ENCODE data around the gene IGF2. TPM values are rescaled to one million over a fixed set of nuclear protein-coding genes. Genes with fewer than 3 reads are reported as not detected.

The IGF2 gene
- total RNA-seq, 2 experiments from 2014 or later: 0.06 to 0.08 TPM

DNA sequence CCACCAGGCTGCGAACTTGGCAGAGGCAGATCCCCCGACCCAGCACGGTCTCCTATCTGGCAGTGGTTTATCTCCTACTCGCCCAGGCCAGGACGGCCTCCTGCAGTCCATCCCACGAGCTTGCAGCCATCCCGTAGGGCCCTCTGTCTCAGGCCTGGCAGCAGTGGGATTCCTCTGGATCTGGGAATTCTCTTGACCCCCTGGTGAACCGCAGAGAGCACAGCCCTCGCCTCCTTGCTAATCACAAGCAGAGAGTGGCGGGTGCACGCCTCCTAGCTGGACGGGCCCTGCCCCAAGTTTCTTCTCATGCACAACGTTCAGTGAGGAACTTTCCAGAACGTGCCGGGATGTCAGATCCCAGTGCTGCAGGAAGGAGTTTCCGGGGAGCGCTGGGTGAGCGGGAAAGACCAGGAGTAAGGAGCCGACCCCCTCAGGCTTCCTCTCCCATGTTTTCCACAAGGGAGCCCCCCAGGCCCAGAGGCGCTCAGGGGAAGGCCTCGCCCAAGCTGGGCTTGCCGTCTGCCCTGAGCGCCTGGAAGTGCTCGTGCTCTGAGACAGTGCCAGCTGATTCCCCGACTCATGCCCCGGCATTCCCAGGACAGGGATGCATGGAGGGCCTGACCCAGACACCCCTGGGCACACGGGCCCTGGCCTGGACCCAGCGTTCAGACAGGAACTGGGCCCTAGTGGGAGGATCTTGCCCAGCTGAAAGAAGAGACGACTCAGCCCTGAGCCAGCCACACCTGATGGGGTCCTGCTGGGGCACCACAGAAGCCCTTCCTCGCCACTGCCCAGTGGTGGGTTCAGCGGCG is 24.6 kb downstream of the IGF2 start:
- DNase-seq: no peak
- H3K36me3 Mint-ChIP-seq: no peaks in the 10 kb centered on the region
- H3K27me3 Mint-ChIP-seq: no peaks in the 10 kb centered on the region
- no peak overlapping the region for H3K27ac Mint-ChIP-seq
- H3K4me1 Mint-ChIP-seq: no peaks in the 10 kb centered on the region
- H3K4me3 Mint-ChIP-seq: no peak overlapping the region
- H3K9me3 Mint-ChIP-seq: no peaks in the 10 kb centered on the region

- H3K27ac Mint-ChIP-seq: no peak overlapping the region
- H3K9me3 Mint-ChIP-seq: no peaks in the 10 kb centered on the region
- no peaks in the 10 kb centered on the region for H3K36me3 Mint-ChIP-seq
- no peak overlapping the region for H3K4me3 Mint-ChIP-seq
- H3K27me3 Mint-ChIP-seq: no peaks in the 10 kb centered on the region
- no peak for DNase-seq
- no peaks in the 10 kb centered on the region for H3K4me1 Mint-ChIP-seq
Measured at GRCh38 chr11:2113776-2114175, 25.4 kb downstream of the IGF2 start.

DNA sequence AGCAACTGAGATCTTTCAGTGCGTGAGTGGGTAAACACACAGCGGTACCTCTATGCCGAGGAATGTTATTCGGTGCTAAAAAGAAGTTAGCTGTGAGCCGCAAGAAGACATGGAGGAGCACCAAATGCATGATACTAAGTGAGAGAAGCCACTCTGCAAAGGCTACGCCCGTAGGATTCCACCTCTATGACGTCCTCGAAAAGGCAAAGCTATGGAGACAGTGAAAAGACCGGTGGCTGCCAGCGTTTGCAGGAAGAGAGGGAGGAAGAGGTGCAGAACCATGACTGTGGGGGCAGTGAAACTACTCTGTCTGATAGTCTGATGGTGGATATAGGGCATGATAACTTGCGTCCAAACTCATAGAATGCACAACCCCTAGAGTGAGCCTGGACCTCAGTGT is 28.7 kb downstream of the IGF2 start:
- H3K27ac Mint-ChIP-seq: no peak overlapping the region

DNA sequence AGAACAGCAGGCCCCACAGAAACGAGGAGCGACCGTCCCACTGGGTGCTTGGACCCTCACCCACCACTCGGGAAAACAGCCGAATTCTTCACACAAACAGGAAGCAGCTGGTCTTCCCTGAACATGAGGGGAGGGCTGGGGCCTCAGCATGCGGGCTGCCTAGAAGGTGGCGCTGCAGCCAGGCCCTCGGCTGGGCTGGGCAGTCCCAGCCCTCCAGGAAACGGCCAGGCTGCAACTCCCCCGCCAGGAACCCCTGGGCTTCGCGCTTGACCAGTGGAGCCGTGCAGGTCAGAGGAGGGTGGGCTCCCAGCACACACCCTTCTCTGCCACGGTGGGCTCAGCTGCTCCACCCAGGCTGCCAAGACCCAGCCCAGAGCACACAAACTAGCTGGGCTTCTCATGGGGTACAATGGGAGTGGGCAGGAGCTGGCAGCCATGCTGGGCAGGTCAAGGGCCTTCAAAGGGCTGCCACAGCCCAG is 29.6 kb downstream of the IGF2 start:
- H3K36me3 Mint-ChIP-seq: no peaks in the 10 kb centered on the region
- no peak for DNase-seq
- no peak overlapping the region for H3K27ac Mint-ChIP-seq
- no peaks in the 10 kb centered on the region for H3K9me3 Mint-ChIP-seq
- H3K4me1 Mint-ChIP-seq: no peaks in the 10 kb centered on the region
- no peaks in the 10 kb centered on the region for H3K27me3 Mint-ChIP-seq
- H3K4me3 Mint-ChIP-seq: no peak overlapping the region

More for the DNA sequence above, 28.7 kb downstream of the IGF2 start:
- Mint-ChIP-seq H3K27me3 (no peaks in the 10 kb centered on the region), H3K4me1 (no peaks in the 10 kb centered on the region), H3K4me3 (no peak overlapping the region), H3K9me3 (no peaks in the 10 kb centered on the region), H3K36me3 (no peaks in the 10 kb centered on the region)
- DNase-seq: no peak

GRCh38 chr11:2108675-2109491 is 30.3 kb downstream of the IGF2 start:
- no peaks in the 10 kb centered on the region for H3K9me3 Mint-ChIP-seq
- DNase-seq: no peak
- no peaks in the 10 kb centered on the region for H3K36me3 Mint-ChIP-seq
- no peaks in the 10 kb centered on the region for H3K4me1 Mint-ChIP-seq
- no peaks in the 10 kb centered on the region for H3K27me3 Mint-ChIP-seq
- H3K4me3 Mint-ChIP-seq: no peak overlapping the region
- no peak overlapping the region for H3K27ac Mint-ChIP-seq

DNA sequence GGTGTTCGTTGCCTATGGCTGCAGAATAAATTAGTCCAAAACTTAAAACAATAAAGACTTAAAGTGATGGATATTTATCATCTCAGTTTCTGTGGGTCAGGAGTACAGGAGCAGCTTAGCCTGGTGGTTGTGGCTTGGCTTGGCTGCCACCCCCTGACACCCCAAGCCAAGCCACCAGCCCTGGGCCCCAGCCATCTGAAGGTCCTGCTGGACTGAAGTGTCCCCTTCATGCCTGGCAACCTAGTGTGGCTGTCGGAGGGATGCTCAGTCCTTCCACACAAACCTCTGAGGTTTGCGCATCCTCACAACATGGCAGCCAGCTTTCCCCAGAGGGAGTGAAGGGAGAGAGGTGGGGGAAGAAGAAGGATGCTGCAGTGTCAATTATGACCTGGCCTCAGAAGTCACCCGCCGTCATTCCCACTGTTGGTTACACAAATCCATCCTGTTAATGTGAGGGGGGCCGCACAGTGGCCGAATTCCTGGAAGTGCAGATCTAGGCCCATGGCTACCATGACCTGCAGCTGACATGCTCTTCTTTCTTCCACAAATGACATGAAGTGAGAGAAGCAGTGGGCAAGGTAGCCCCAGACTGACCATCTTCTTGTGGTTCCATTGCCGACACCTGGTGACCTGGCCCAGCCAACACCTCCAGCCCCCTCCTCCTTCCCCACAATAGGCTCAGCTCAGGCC is 31.1 kb downstream of the IGF2 start:
- no peak overlapping the region for H3K27ac Mint-ChIP-seq
- H3K36me3 Mint-ChIP-seq: no peaks in the 10 kb centered on the region
- no peak for DNase-seq
- H3K9me3 Mint-ChIP-seq: no peaks in the 10 kb centered on the region
- no peaks in the 10 kb centered on the region for H3K4me1 Mint-ChIP-seq
- H3K27me3 Mint-ChIP-seq: no peaks in the 10 kb centered on the region
- no peak overlapping the region for H3K4me3 Mint-ChIP-seq

- no peak for DNase-seq
- no peak overlapping the region for H3K4me3 Mint-ChIP-seq
- no peaks in the 10 kb centered on the region for H3K36me3 Mint-ChIP-seq
- H3K27ac Mint-ChIP-seq: no peak overlapping the region
- no peaks in the 10 kb centered on the region for H3K27me3 Mint-ChIP-seq
- no peaks in the 10 kb centered on the region for H3K4me1 Mint-ChIP-seq
- no peaks in the 10 kb centered on the region for H3K9me3 Mint-ChIP-seq
Measured at GRCh38 chr11:2107521-2107920, 31.7 kb downstream of the IGF2 start.

DNA sequence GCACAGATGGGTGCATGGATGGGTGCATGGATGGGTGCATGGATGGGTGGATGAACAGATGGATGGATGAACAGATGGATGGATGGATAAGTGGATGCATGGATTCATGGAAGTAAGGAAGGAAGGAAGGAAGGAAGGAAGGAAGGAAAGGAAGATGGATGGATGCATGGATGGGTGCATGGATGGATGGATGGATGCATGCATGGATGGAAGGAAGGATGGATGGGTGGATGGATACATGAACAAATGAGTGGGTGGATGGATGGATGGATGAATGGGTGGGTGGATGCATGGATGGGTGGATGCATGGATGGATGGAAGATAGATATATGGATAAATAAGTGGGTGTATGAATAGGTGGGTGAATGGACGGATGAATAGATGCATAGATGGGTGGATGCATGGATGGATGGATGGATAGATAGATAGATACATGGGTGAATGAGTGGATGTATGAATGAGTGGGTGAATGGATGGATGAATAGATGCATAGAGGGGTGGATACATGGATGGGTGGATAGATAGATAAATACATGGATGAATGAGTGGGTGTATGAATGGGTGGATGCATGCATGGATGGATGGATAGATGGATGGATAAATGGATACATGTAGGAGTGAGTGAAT is 32.5 kb downstream of the IGF2 start:
- Mint-ChIP-seq H3K27ac (no peak overlapping the region), H3K4me1 (no peaks in the 10 kb centered on the region)

GRCh38 chr11:2105511-2105910 is 33.7 kb downstream of the IGF2 start:
- no peaks in the 10 kb centered on the region for H3K4me1 Mint-ChIP-seq

More for the DNA sequence above, 32.5 kb downstream of the IGF2 start:
- Mint-ChIP-seq H3K4me3 (no peak overlapping the region), H3K27me3 (no peaks in the 10 kb centered on the region), H3K9me3 (no peaks in the 10 kb centered on the region), H3K36me3 (no peaks in the 10 kb centered on the region)
- no peak for DNase-seq

DNA sequence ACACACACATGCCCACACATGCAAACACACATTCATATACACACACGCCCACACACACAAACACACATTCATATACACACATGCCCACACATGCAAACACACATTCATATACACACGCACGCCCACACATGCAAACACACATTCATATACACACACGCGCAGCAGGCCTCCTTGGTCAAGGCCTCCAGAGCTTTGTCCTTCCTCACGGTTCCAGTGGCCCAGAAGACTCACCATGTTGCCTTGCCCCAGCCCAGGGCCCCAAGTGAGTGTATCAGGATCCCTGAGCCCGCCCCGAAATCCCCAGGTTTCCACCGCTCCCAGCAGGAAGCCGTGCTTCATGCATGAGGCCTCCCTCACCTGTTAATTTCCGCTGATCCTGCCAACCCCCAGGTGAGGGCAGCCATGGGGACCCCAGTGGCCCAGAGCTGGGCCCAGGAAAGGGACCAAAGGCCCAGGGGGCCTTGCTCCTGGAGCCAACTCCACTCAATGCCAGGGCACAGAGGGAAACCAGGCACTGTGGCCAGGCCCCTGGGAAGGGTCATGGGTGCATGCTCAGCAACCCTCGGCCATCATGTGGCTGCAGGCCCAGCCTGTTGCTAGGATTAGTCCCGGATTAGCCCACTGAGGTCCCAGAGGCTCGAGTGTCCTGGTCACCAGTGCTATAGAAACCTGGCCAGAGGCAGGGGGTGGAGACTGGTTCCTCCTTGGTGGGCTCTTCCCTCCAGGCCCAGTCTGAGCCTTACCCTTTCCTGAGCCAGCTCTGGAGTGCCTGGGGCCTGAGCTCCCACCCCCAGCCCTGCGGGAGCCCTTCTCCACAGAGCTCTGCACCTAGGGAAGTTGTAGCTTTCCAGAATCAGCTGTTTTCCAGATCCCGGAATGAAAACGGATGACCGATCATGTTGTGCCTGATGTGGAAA is 34.4 kb downstream of the IGF2 start:
- no peak overlapping the region for H3K27ac Mint-ChIP-seq
- no peak overlapping the region for H3K4me3 Mint-ChIP-seq
- no peaks in the 10 kb centered on the region for H3K36me3 Mint-ChIP-seq
- DNase-seq: no peak
- no peaks in the 10 kb centered on the region for H3K27me3 Mint-ChIP-seq
- peaks cover 2% of the 10 kb centered on the region for H3K4me1 Mint-ChIP-seq
- no peaks in the 10 kb centered on the region for H3K9me3 Mint-ChIP-seq

More at GRCh38 chr11:2105511-2105910, 33.7 kb downstream of the IGF2 start:
- DNase-seq: no peak
- Mint-ChIP-seq H3K27me3 (no peaks in the 10 kb centered on the region), H3K36me3 (no peaks in the 10 kb centered on the region), H3K9me3 (no peaks in the 10 kb centered on the region), H3K27ac (no peak overlapping the region), H3K4me3 (no peak overlapping the region)

DNA sequence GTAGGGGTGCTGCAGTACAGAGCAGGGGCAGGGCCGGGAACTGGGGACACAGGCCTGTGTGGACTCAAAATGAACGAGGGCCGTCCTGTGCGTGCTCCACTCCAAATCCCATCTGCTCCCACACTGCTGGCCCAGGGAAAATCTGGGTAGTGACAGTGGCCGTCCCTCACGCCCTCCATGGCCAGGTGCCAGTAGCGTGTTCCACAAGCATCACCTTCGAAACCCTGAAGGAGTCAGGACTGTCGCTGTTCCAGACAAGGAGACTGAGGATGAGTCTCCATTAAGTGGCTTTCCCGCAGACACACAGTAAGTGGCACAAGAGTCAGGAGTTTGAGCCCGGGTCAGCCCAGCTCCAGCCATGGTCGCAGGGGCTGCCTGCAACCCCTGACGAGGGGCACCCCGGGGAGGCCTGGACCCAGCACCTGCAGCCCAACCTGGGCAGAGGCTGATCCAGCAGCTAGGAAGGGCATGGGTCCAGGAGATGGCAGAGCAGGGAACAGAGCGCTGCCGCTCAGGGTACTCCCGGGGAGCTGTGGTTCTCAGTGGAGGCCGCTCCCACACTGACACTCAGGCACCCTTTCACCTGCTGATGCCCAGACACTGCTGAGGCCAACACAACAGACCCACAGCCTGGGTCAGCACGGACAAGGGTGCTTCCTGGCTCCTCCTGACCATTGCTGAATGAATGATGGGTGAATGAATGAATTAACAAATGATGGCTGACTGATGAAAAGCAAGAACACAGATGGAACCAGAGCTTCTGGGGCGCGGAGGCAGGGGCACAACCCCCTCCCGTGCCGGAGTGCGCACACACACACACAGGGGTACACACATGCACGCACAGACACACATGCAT is 35.3 kb downstream of the IGF2 start:
- Mint-ChIP-seq H3K4me3 (no peak overlapping the region), H3K4me1 (peaks cover 2% of the 10 kb centered on the region), H3K27ac (no peak overlapping the region), H3K9me3 (no peaks in the 10 kb centered on the region), H3K27me3 (no peaks in the 10 kb centered on the region), H3K36me3 (no peaks in the 10 kb centered on the region)
- no peak for DNase-seq

GRCh38 chr11:2102883-2103213 is 36.3 kb downstream of the IGF2 start:
- Mint-ChIP-seq H3K36me3 (no peaks in the 10 kb centered on the region), H3K27ac (no peak overlapping the region), H3K27me3 (no peaks in the 10 kb centered on the region), H3K4me1 (peaks cover 2% of the 10 kb centered on the region), H3K9me3 (no peaks in the 10 kb centered on the region), H3K4me3 (no peak overlapping the region)
- DNase-seq: no peak

DNA sequence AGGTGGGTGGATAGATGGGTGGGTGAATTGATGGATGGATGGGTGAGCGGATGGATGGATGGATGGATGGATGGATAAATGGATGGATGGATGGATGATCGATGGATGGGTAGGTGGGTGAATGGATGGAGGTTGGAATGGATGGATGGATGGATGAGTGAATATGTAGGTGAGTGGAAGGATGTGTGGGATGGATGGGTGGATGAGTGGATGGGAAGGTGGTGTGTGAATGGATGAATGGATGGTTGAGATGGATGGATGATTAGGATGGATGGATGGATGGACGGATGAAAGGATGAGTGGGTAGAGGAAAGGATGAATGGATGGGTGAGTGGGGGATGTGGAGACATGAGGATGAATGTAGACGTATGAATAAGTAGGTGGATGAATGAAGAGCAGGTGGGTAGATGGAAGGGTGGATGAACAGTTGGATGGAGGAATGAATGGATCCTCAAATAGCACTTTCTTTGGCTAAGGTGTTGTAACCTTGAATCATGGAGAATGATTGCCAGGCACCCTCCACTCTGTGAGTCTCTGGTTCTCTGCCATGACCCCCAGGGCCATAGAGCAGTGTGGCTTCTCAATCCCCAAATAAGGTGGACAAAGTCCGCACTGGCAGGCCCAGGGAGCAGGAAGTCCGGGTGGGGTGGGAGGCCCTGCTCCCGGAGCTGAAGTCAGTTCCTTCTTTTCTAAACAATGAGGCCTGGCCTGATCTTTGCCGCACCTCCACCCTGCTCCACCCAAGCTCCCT is 36.9 kb downstream of the IGF2 start:
- Mint-ChIP-seq H3K27ac (no peak overlapping the region), H3K4me1 (peaks cover 2% of the 10 kb centered on the region), H3K9me3 (no peaks in the 10 kb centered on the region), H3K27me3 (no peaks in the 10 kb centered on the region), H3K4me3 (no peak overlapping the region), H3K36me3 (no peaks in the 10 kb centered on the region)
- DNase-seq: no peak
